Stimulated activated CD4-positive, alpha-beta T cell treated with anti-CD3 and anti-CD28 coated beads, Interleukin-1b, Interleukin-23, amount 100 ng/mL, for 1 hour (primary cell): ENCODE results near the gene ITGBL1.

Experiments
- DNase-seq, 2 donors: peaks; one replicate each; pipeline ENCODE4 v3.0.0-alpha.2; 2020; ENCODE audit warnings: low read depth in 2 of 2

The ITGBL1 gene

GRCh38 chr13:101452519-101453485, at the start of gene ITGBL1:
ITGBL1 (plus strand) TSS chr13:101452675; CDS start chr13:101452834, 159 bp downstream.
- DNase-seq: no peak

GRCh38 chr13:101406791-101407190, 45.7 kb upstream of the ITGBL1 start:
- DNase-seq: no peak

- no peak for DNase-seq
These were observed 44.3 kb upstream of the ITGBL1 start for GRCh38 chr13:101408154-101408553.

GRCh38 chr13:101408992-101409656, 43.4 kb upstream of the ITGBL1 start:
- no peak for DNase-seq

GRCh38 chr13:101412076-101412475, 40.4 kb upstream of the ITGBL1 start:
- DNase-seq: no peak

- DNase-seq: no peak
These were observed 36.9 kb upstream of the ITGBL1 start for GRCh38 chr13:101415358-101416174.

GRCh38 chr13:101416181-101417042, 36.1 kb upstream of the ITGBL1 start, which contains the start of gene NALCN:
NALCN (minus strand) TSS chr13:101416508; CDS start chr13:101399126, 17,382 bp downstream.
- no peak for DNase-seq

GRCh38 chr13:101417043-101417406, 35.5 kb upstream of the ITGBL1 start:
- DNase-seq: no peak

- no peak for DNase-seq
These were observed 35.0 kb upstream of the ITGBL1 start for GRCh38 chr13:101417501-101417900.

GRCh38 chr13:101423872-101424271, 28.6 kb upstream of the ITGBL1 start:
- no peak for DNase-seq

- no peak for DNase-seq
These were observed 27.9 kb upstream of the ITGBL1 start for GRCh38 chr13:101424381-101425155.

- no peak for DNase-seq
These were observed 27.4 kb upstream of the ITGBL1 start for GRCh38 chr13:101425156-101425471.

- no peak for DNase-seq
These were observed 26.9 kb upstream of the ITGBL1 start for GRCh38 chr13:101425623-101426022.

GRCh38 chr13:101429733-101430132, 22.7 kb upstream of the ITGBL1 start:
- DNase-seq: no peak

GRCh38 chr13:101433895-101434294, 18.6 kb upstream of the ITGBL1 start:
- no peak for DNase-seq

GRCh38 chr13:101434486-101434885, 18.0 kb upstream of the ITGBL1 start:
- no peak for DNase-seq

GRCh38 chr13:101447852-101448251, 4.6 kb upstream of the ITGBL1 start:
- DNase-seq: no peak

- DNase-seq: no peak
These were observed 2.4 kb upstream of the ITGBL1 start for GRCh38 chr13:101449790-101450748.

- DNase-seq: no peak
These were observed 1.7 kb upstream of the ITGBL1 start for GRCh38 chr13:101450749-101451130.
